HepG2 (cell line): ENCODE measurements around the gene FBXO24. TPM values are rescaled to one million over a fixed set of nuclear protein-coding genes. Genes with fewer than 3 reads are reported as not detected.
A peak's percentile ranks its signal among the peaks of the same experiment; 100 is the strongest.

Source experiments
- ERF ChIP-seq: IDR thresholded peaks from 2 replicates; pipeline ENCODE4 v1.6.1; 2018; ENCODE audit warnings: missing biosample characterization, missing genetic modification reagents
- JUND ChIP-seq: sonication (generic); formaldehyde crosslinking; IDR thresholded peaks from 2 replicates; pipeline ENCODE4 v1.8.0; 2022; ENCODE audit warnings: mild to moderate bottlenecking, missing genetic modification reagents
- MEF2D ChIP-seq: sonication (generic); formaldehyde crosslinking; IDR thresholded peaks from 2 replicates; pipeline ENCODE4 v1.5.1; 2020; ENCODE audit warnings: mild to moderate bottlenecking, missing genetic modification reagents
- NCOA1 ChIP-seq: sonication (generic); formaldehyde crosslinking; IDR thresholded peaks from 2 replicates; pipeline ENCODE4 v1.9.0; 2021; ENCODE audit warnings: missing genetic modification reagents
- NFKB2 ChIP-seq: sonication (generic); formaldehyde crosslinking; IDR thresholded peaks from 2 replicates; pipeline ENCODE4 v1.4.0; 2020; ENCODE audit warnings: missing genetic modification reagents, borderline replicate concordance
- NONO ChIP-seq, 2 experiments: fragments of 450-650 bp in 1 of 2; sonication (generic) in 1 of 2; formaldehyde crosslinking in 1 of 2; IDR thresholded peaks in 1 of 2; conservative IDR thresholded peaks in 1 of 2; 2 replicates each; pipeline versions ENCODE4 v1.6.1 to v1.8.0; 2017 to 2022; ENCODE audit warnings: mild to moderate bottlenecking in 1 of 2, missing genetic modification reagents in 1 of 2, moderate library complexity in 1 of 2
- RAD51 ChIP-seq: fragments of 450-650 bp; IDR thresholded peaks from 2 replicates; pipeline ENCODE4 v1.6.1; 2016; ENCODE audit warnings: borderline replicate concordance
- RFX5 ChIP-seq: IDR thresholded peaks from 2 replicates; pipeline ENCODE4 v1.6.1; 2011; ENCODE audit warnings: low read depth, low read length, improper control_type of control experiment
- ZC3H4 ChIP-seq: sonication (generic); formaldehyde crosslinking; IDR thresholded peaks from 2 replicates; pipeline ENCODE4 v1.4.0; 2020; ENCODE audit warnings: missing genetic modification reagents, borderline replicate concordance
- ZFP41 ChIP-seq: sonication (generic); formaldehyde crosslinking; IDR thresholded peaks from 2 replicates; pipeline ENCODE4 v1.4.0; 2020; ENCODE audit warnings: mild to moderate bottlenecking, missing genetic modification reagents, borderline replicate concordance
- ZNF230 ChIP-seq: sonication (generic); formaldehyde crosslinking; IDR thresholded peaks from 2 replicates; pipeline ENCODE4 v1.4.0; 2020; ENCODE audit warnings: mild to moderate bottlenecking, missing genetic modification reagents
- ZNF30 ChIP-seq: sonication (generic); formaldehyde crosslinking; IDR thresholded peaks from 2 replicates; pipeline ENCODE4 v1.5.0; 2020; ENCODE audit warnings: mild to moderate bottlenecking, missing genetic modification reagents
- ZNF574 ChIP-seq: sonication (generic); formaldehyde crosslinking; IDR thresholded peaks from 2 replicates; pipeline ENCODE4 v1.4.0; 2020; ENCODE audit warnings: missing genetic modification reagents
- ZNF687 ChIP-seq: sonication (generic); formaldehyde crosslinking; IDR thresholded peaks from 2 replicates; pipeline ENCODE4 v1.5.1; 2020; ENCODE audit warnings: mild to moderate bottlenecking, missing genetic modification reagents, moderate library complexity
- ZNF792 ChIP-seq: IDR thresholded peaks from 2 replicates; pipeline ENCODE4 v1.6.1; 2016
- ZNF883 ChIP-seq: sonication (generic); formaldehyde crosslinking; IDR thresholded peaks from 2 replicates; pipeline ENCODE4 v1.5.1; 2020; ENCODE audit warnings: mild to moderate bottlenecking, missing genetic modification reagents; ENCODE audit errors: not compliant biosample characterization
- polyA plus RNA-seq, 8 experiments: library from polyadenylated mRNA; depleted of rRNA in 3 of 8; stranded (reverse) in 7 of 8; unstranded in 1 of 8; fragments of >200 nt; fragmentation: Illumina TruSeq in 4 of 8; extraction: Trizol in 4 of 8; gene quantifications; 2 replicates each; pipeline versions ENCODE4 v1.2.1 to v1.2.3, GENCODE V29; 2011 to 2016; ENCODE audit warnings: low read depth in 4 of 8, missing spikeins in 1 of 8, mixed read lengths in 1 of 8; ENCODE audit not compliant: insufficient read depth in 1 of 8
- total RNA-seq, 5 experiments: library from RNA; depleted of rRNA; stranded (reverse); fragments of >200 nt; fragmentation: Illumina TruSeq; extraction: Trizol; gene quantifications; 2 replicates each; pipeline ENCODE4 v1.2.3, GENCODE V29; 2016; ENCODE audit warnings: low read depth in 1 of 5
- TF ChIP-seq, protein P1 (sequence below): IDR thresholded peaks from 2 replicates; pipeline ENCODE4 v1.6.1; 2018; ENCODE audit warnings: missing genetic modification reagents, mild to moderate bottlenecking, missing compliant biosample characterization
- TF ChIP-seq, protein P2 (sequence below): sonication (generic); formaldehyde crosslinking; IDR thresholded peaks from 2 replicates; pipeline ENCODE4 v1.5.0; 2020; ENCODE audit warnings: mild to moderate bottlenecking, low read depth, missing genetic modification reagents, borderline replicate concordance
- TF ChIP-seq, protein P3 (sequence below): sonication (generic); formaldehyde crosslinking; IDR thresholded peaks from 2 replicates; pipeline ENCODE4 v1.4.0; 2020; ENCODE audit warnings: low read depth, mild to moderate bottlenecking, missing genetic modification reagents

Gene FBXO24
- total and polyA plus RNA-seq, 2 of the 13 experiments (the other 11 are each of a cell fraction or from before 2014, with no cell fraction given) = 0.20 to 0.55 TPM

DNA sequence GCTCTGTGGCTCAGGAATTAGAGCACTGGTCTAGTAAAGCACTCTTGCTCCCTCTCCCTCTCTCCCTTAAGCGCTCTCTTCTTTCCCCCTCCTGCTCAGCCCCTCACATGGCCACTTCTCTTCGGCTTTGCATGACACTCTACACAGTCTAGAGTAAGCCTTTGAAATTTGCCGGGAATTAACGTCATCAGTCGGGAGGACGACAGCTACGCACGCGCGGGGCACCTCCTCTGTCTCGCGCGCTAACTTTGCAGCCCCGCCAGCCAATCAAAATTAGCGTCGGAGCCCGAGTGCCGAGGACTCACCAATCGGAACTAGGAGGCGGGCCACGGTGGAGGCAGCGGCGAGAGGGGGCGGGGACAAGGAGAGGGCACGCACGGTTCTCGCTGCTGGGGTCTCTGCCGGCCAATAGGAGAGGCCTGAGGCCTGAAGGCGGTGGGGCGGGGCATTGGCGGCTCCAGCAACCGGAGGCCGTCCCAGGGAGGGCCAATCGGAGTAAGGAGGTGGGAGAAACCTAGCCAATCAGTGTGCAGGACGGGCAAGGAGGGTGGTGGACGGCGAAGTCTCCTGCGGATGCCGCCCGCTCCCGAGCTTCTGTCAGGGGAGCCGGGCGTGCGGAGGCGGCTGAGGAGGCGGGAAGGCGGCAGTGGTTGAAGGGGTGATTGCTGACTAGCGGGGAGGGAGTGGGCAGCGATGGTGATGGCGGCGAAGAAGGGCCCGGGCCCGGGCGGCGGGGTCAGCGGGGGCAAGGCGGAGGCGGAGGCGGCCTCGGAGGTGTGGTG lies 47.3 kb upstream of the FBXO24 start, which contains the start of gene AGFG2 (continued):
- TF ChIP-seq ZNF883 (CRISPR knock-in tag) = peak; percentile 65
- TF ChIP-seq, protein P1, sequence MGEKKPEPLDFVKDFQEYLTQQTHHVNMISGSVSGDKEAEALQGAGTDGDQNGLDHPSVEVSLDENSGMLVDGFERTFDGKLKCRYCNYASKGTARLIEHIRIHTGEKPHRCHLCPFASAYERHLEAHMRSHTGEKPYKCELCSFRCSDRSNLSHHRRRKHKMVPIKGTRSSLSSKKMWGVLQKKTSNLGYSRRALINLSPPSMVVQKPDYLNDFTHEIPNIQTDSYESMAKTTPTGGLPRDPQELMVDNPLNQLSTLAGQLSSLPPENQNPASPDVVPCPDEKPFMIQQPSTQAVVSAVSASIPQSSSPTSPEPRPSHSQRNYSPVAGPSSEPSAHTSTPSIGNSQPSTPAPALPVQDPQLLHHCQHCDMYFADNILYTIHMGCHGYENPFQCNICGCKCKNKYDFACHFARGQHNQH (CRISPR knock-in tag) = no peak; the same call in 1 of the 2 replicates
- TF ChIP-seq NCOA1 (CRISPR knock-in tag) = no peak
- TF ChIP-seq ZNF792 (CRISPR knock-in tag) = peak; percentile 21; the same call in 1 of the 2 replicates
- TF ChIP-seq, protein P2, sequence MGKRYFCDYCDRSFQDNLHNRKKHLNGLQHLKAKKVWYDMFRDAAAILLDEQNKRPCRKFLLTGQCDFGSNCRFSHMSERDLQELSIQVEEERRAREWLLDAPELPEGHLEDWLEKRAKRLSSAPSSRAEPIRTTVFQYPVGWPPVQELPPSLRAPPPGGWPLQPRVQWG = no peak
- peak; percentile 57; the same call in 1 of the 2 replicates for TF ChIP-seq MEF2D (CRISPR knock-in tag)
- peak; percentile 85 for TF ChIP-seq NFKB2
- no peak for TF ChIP-seq ZNF30
- no peak for TF ChIP-seq RFX5
- TF ChIP-seq, protein P3, sequence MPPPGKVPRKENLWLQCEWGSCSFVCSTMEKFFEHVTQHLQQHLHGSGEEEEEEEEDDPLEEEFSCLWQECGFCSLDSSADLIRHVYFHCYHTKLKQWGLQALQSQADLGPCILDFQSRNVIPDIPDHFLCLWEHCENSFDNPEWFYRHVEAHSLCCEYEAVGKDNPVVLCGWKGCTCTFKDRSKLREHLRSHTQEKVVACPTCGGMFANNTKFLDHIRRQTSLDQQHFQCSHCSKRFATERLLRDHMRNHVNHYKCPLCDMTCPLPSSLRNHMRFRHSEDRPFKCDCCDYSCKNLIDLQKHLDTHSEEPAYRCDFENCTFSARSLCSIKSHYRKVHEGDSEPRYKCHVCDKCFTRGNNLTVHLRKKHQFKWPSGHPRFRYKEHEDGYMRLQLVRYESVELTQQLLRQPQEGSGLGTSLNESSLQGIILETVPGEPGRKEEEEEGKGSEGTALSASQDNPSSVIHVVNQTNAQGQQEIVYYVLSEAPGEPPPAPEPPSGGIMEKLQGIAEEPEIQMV (CRISPR knock-in tag) = no peak; the same call in 1 of the 2 replicates
- TF ChIP-seq ZNF230 (CRISPR knock-in tag) = 0 out of 2 replicates have a peak, but pooled peaks have one; percentile 58
- TF ChIP-seq ZC3H4 = no peak
- no peak for TF ChIP-seq JUND (CRISPR knock-in tag)
- TF ChIP-seq ZNF574 (CRISPR knock-in tag) = peak; percentile 59
- 0 out of 2 replicates have a peak, but pooled peaks have one; percentile 76 for TF ChIP-seq ZFP41 (CRISPR knock-in tag)
- TF ChIP-seq ERF (CRISPR knock-in tag) = no peak; the same call in none of the 2 replicates
- peak; percentile 87 for TF ChIP-seq ZNF687 (CRISPR knock-in tag)
- no peak for TF ChIP-seq RAD51
- no peak for TF ChIP-seq NONO (IDR thresholded peaks at IDR 0.05)
- peak; percentile 70 for TF ChIP-seq NONO (CRISPR knock-in tag; conservative IDR thresholded peaks at IDR 0.05)
